H9 (cell line): Measurements from ENCODE around the gene SEMA3D. TPM values are rescaled to one million over a fixed set of nuclear protein-coding genes. Genes with fewer than 3 reads are reported as not detected.

Experiments
- DNase-seq: peaks from one replicate; pipeline ENCODE4 v3.0.0-alpha.2; 2017
- H2AFZ ChIP-seq: one replicate; pipeline ENCODE4 v1.6.1; 2013; ENCODE audit warnings: mild to moderate bottlenecking, low read length, control low read depth, moderate library complexity
- H2AK5ac ChIP-seq: 2 replicates; pipeline ENCODE4 v1.6.1; 2013; ENCODE audit warnings: low read length, control low read depth, mixed read lengths; ENCODE audit not compliant: insufficient read length
- H2BK120ac ChIP-seq: one replicate; pipeline ENCODE4 v1.6.1; 2013; ENCODE audit warnings: low read depth, mild to moderate bottlenecking, low read length, control low read depth, inconsistent platforms; ENCODE audit not compliant: poor library complexity, severe bottlenecking
- H2BK12ac ChIP-seq: 2 replicates; pipeline ENCODE4 v1.6.1; 2013; ENCODE audit warnings: low read length, control low read depth, mixed read lengths, low read depth; ENCODE audit not compliant: insufficient read length
- H2BK15ac ChIP-seq: 2 replicates; pipeline ENCODE4 v1.6.1; 2013; ENCODE audit warnings: low read depth, low read length, control low read depth
- H2BK20ac ChIP-seq: one replicate; pipeline ENCODE4 v1.6.1; 2013; ENCODE audit warnings: low read depth, mild to moderate bottlenecking, low read length, control low read depth, inconsistent platforms; ENCODE audit not compliant: poor library complexity, severe bottlenecking
- H2BK5ac ChIP-seq: 2 replicates; pipeline ENCODE4 v1.6.1; 2013; ENCODE audit warnings: low read length, control low read depth, mixed read lengths; ENCODE audit not compliant: insufficient read length
- H3K14ac ChIP-seq: 2 replicates; pipeline ENCODE4 v1.6.1; 2013; ENCODE audit warnings: low read length, control low read depth; ENCODE audit not compliant: insufficient read depth
- H3K18ac ChIP-seq: 2 replicates; pipeline ENCODE4 v1.6.1; 2013; ENCODE audit warnings: low read depth, mild to moderate bottlenecking, mixed read lengths, low read length, control low read depth; ENCODE audit not compliant: insufficient read length
- H3K23ac ChIP-seq: 2 replicates; pipeline ENCODE4 v1.6.1; 2013; ENCODE audit warnings: low read length, control low read depth, mixed read lengths, low read depth; ENCODE audit not compliant: insufficient read length
- H3K23me2 ChIP-seq: 2 replicates; pipeline ENCODE4 v1.6.1; 2013; ENCODE audit warnings: low read depth, mild to moderate bottlenecking, mixed read lengths, low read length, control low read depth; ENCODE audit not compliant: insufficient read length, poor library complexity, severe bottlenecking
- H3K27ac ChIP-seq: 2 replicates; pipeline ENCODE4 v1.5.1; 2013; ENCODE audit warnings: low read length, control low read depth, mixed read lengths, low read depth; ENCODE audit not compliant: insufficient read length
- H3K27me3 ChIP-seq: 2 replicates; pipeline ENCODE4 v1.6.1; 2013; ENCODE audit warnings: low read length, control low read depth, inconsistent platforms; ENCODE audit not compliant: insufficient read depth
- H3K4ac ChIP-seq: 2 replicates; pipeline ENCODE4 v1.6.1; 2013; ENCODE audit warnings: low read depth, mild to moderate bottlenecking, control low read depth, inconsistent platforms, low read length, moderate library complexity
- H3K4me1 ChIP-seq: 2 replicates; pipeline ENCODE4 v1.6.1; 2013; ENCODE audit warnings: low read length, control low read depth, inconsistent platforms; ENCODE audit not compliant: insufficient read depth
- H3K4me2 ChIP-seq: 2 replicates; pipeline ENCODE4 v1.6.1; 2013; ENCODE audit warnings: low read length, control low read depth, mixed read lengths; ENCODE audit not compliant: insufficient read length, insufficient read depth
- H3K56ac ChIP-seq: 2 replicates; pipeline ENCODE4 v1.6.1; 2013; ENCODE audit warnings: low read depth, mild to moderate bottlenecking, mixed read lengths, low read length, control low read depth; ENCODE audit not compliant: insufficient read length
- H3K79me1 ChIP-seq: 2 replicates; pipeline ENCODE4 v1.6.1; 2013; ENCODE audit warnings: low read depth, mild to moderate bottlenecking, moderate library complexity, low read length, control low read depth, inconsistent platforms; ENCODE audit not compliant: insufficient read depth, poor library complexity, severe bottlenecking
- H3K79me2 ChIP-seq: 2 replicates; pipeline ENCODE4 v1.6.1; 2013; ENCODE audit warnings: low read length, control low read depth, inconsistent platforms; ENCODE audit not compliant: insufficient read depth
- H3K9ac ChIP-seq: 2 replicates; pipeline ENCODE4 v1.6.1; 2013; ENCODE audit warnings: low read length, control low read depth, mixed read lengths; ENCODE audit not compliant: insufficient read length; ENCODE audit errors: extremely low read depth
- H3K9me3 ChIP-seq: one replicate; pipeline ENCODE4 v1.6.1; 2013; ENCODE audit warnings: low read depth, low read length, inconsistent platforms; ENCODE audit not compliant: control insufficient read depth
- H3T11ph ChIP-seq: one replicate; pipeline ENCODE4 v1.6.1; 2013; ENCODE audit warnings: mild to moderate bottlenecking, low read length, control low read depth, inconsistent platforms
- H4K20me1 ChIP-seq: one replicate; pipeline ENCODE4 v1.6.1; 2013; ENCODE audit not compliant: control insufficient read depth, insufficient read length, insufficient read depth
- H4K5ac ChIP-seq: 2 replicates; pipeline ENCODE4 v1.6.1; 2013; ENCODE audit warnings: low read depth, mild to moderate bottlenecking, mixed read lengths, low read length, control low read depth; ENCODE audit not compliant: insufficient read length
- H4K8ac ChIP-seq: replicated peaks from 2 replicates; pipeline ENCODE4 v1.6.1; 2013; ENCODE audit warnings: low read length, control low read depth, mixed read lengths, low read depth; ENCODE audit not compliant: insufficient read length
- H4K91ac ChIP-seq: 2 replicates; pipeline ENCODE4 v1.6.1; 2013; ENCODE audit warnings: low read depth, mild to moderate bottlenecking, moderate library complexity, mixed read lengths, low read length, control low read depth; ENCODE audit not compliant: insufficient read length
- H3K27ac Mint-ChIP-seq, 3 experiments: 2 replicates in 2 of 3; 3 replicates in 1 of 3; pipeline ENCODE4 v1.8.0; 2020 to 2021; ENCODE audit warnings: mixed read lengths in 3 of 3, mild to moderate bottlenecking in 1 of 3, moderate library complexity in 1 of 3
- H3K27me3 Mint-ChIP-seq: 2 replicates; pipeline ENCODE4 v1.8.0; 2021; ENCODE audit warnings: low read depth, mild to moderate bottlenecking, moderate library complexity, mixed read lengths
- H3K36me3 Mint-ChIP-seq, 3 experiments: 2 replicates in 2 of 3; 3 replicates in 1 of 3; pipeline ENCODE4 v1.8.0; 2020 to 2021; ENCODE audit warnings: low read depth in 3 of 3, mixed read lengths in 3 of 3; ENCODE audit not compliant: insufficient read depth in 1 of 3
- H3K4me1 Mint-ChIP-seq, 2 experiments: 2 replicates each; pipeline ENCODE4 v1.8.0; 2020; ENCODE audit warnings: mixed read lengths in 2 of 2
- H3K4me3 Mint-ChIP-seq, 2 experiments: 2 replicates in 1 of 2; 3 replicates in 1 of 2; pipeline ENCODE4 v1.8.0; 2020 to 2021; ENCODE audit warnings: mild to moderate bottlenecking in 2 of 2, mixed read lengths in 2 of 2, moderate library complexity in 1 of 2
- H3K9me3 Mint-ChIP-seq, 2 experiments: 2 replicates in 1 of 2; 3 replicates in 1 of 2; pipeline ENCODE4 v1.8.0; 2020; ENCODE audit warnings: mild to moderate bottlenecking in 2 of 2, mixed read lengths in 2 of 2, moderate library complexity in 1 of 2
- CTCF ChIP-seq: fragments of 200-600 bp; sonication (generic); conservative IDR thresholded peaks from 3 replicates; pipeline ENCODE4 v1.8.0; 2021; ENCODE audit warnings: antibody characterized with exemption, mild to moderate bottlenecking
- WGBS: extraction: QIAGEN DNeasy Blood & Tissue Kit; methylation state at CpG from one replicate; pipeline ENCODE4 v1.1.7; 2013; ENCODE audit warnings: missing lambda C conversion rate, low lambda C conversion rate, mixed read lengths; ENCODE audit not compliant: insufficient read length; ENCODE audit errors: extremely low coverage; 5-methylcytosine and 5-hydroxymethylcytosine counted together
- total RNA-seq: library from RNA; stranded (reverse); gene quantifications from 2 replicates; pipeline ENCODE4 v1.2.1, GENCODE V29; 2021

SEMA3D gene
- total RNA-seq, 1 experiment from 2014 or later: 5.4 TPM

- no peaks in the 10 kb centered on the region for H4K20me1 ChIP-seq
- H3T11ph ChIP-seq: no peak overlapping the region
- Mint-ChIP-seq H3K9me3 (no peaks in the 10 kb centered on the region), H3K4me3 (no peak overlapping the region), H3K27ac (no peak overlapping the region), H3K4me1 (peaks cover 7% of the 10 kb centered on the region in 2 experiments), H3K36me3 (no peaks in the 10 kb centered on the region), H3K27me3 (no peaks in the 10 kb centered on the region)
- H3K23ac ChIP-seq: no peak overlapping the region
- H2BK12ac ChIP-seq: no peak overlapping the region
- no peak overlapping the region for H2AK5ac ChIP-seq
- no peaks in the 10 kb centered on the region for H3K27me3 ChIP-seq
- no peak overlapping the region for H4K5ac ChIP-seq
- H2BK20ac ChIP-seq: no peak overlapping the region
- H4K8ac ChIP-seq: no peak overlapping the region
- no peak overlapping the region for H3K4me2 ChIP-seq
- no peak overlapping the region for H3K56ac ChIP-seq
- H2AFZ ChIP-seq: no peak overlapping the region
- no peaks in the 10 kb centered on the region for H3K9me3 ChIP-seq
- H3K79me1 ChIP-seq: no peaks in the 10 kb centered on the region
- no peaks in the 10 kb centered on the region for H3K79me2 ChIP-seq
- no peak overlapping the region for H3K9ac ChIP-seq
- no peak overlapping the region for H2BK120ac ChIP-seq
- no peak overlapping the region for H2BK5ac ChIP-seq
- H2BK15ac ChIP-seq: no peak overlapping the region
- no peak overlapping the region for H4K91ac ChIP-seq
- WGBS: no CpG with 5 or more reads among the region's 2 CpGs
- no peak for DNase-seq
- no peaks in the 10 kb centered on the region for H3K4me1 ChIP-seq
- no peak for TF ChIP-seq CTCF
- no peak overlapping the region for H3K18ac ChIP-seq
- H3K23me2 ChIP-seq: no peaks in the 10 kb centered on the region
- no peak overlapping the region for H3K4ac ChIP-seq
- H3K14ac ChIP-seq: no peak overlapping the region
- no peak overlapping the region for H3K27ac ChIP-seq
Observed at GRCh38 chr7:85055906-85056305, 130.9 kb downstream of the SEMA3D start.
